ENCODE data around the gene LRPAP1.

The LRPAP1 gene

GRCh38 chr4:3485011-3485791, 47.0 kb downstream of the LRPAP1 start:
- DNase-seq (ENCODE audit: low read depth, low spot score) = no peak
- Histone ChIP-seq H3K4me3 (ENCODE audit: insufficient read length, low read depth) (no peak overlapping the region), H3K4me1 (ENCODE audit: insufficient read depth, insufficient read length) (peaks cover 63% of the 10 kb centered on the region), H3K9me3 (ENCODE audit: insufficient read depth, low read length) (no peaks in the 10 kb centered on the region), H3K9ac (ENCODE audit: insufficient read length, low read depth) (peak overlapping the region; percentile 56), H3K36me3 (ENCODE audit: insufficient read depth, insufficient read length, low read length) (no peaks in the 10 kb centered on the region), H3K27me3 (ENCODE audit: insufficient read depth, insufficient read length) (peaks cover 89% of the 10 kb centered on the region)
- TF ChIP-seq ZNF274 (IDR thresholded peaks at IDR 0.05; ENCODE audit: low read depth, low read length) (no peak), SUZ12 (IDR thresholded peaks at IDR 0.05; ENCODE audit: extremely low read depth, insufficient read depth, insufficient read length) (no peak), YY1 (IDR thresholded peaks at IDR 0.05; ENCODE audit: insufficient read depth, insufficient read length) (no peak)

DNA sequence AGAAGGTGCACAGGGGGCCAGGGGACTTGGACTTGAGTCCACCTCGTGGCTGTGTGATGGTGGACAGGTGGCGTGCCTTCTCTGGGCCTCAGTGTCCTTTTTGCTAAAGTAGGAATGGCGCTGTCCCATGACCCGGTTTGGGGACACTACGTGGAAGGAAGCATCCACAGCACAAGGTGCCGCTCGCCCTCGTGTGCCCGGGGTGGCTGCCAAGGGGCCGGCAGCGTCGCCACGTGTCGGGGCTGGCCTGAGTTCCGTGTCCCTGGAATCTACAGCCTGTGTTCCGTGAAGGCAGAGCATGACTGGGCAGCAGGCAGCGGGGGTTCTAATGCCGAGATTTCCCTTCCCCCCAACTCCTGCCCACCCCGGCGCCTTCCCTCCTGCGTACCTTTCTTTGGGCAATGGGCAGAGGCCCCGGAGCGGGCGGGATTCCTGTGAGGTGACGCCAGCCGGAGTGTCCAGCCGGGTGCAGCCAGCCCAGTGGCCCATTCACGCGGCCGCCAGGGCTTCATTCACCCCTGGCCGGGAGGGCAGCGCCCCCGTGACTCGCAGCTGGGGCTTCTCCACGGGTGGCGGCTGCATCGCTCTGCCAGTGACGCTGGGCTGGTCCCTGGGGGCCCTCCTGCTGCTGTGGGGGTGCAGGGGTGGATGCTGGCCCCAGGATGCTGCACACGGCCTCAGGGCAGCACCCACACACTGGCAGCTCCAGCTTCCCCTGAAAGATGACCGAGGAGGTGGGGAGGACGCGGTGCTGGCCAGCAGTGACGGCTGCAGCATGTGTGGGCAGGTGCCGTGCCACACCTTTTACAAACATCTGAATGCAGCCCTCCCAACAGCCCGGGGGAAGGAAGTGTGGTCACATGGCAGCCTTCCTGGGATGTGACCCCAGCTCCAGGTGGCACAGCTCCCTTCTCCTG, 47.9 kb downstream of the LRPAP1 start:
- H3K4me3 ChIP-seq (ENCODE audit: insufficient read length, low read depth) = no peak overlapping the region
- H3K9me3 ChIP-seq (ENCODE audit: insufficient read depth, low read length) = no peaks in the 10 kb centered on the region
- no peaks in the 10 kb centered on the region for H3K36me3 ChIP-seq (ENCODE audit: insufficient read depth, insufficient read length, low read length)
- H3K9ac ChIP-seq (ENCODE audit: insufficient read length, low read depth) = peak overlapping the region; percentile 56
- H3K27me3 ChIP-seq (ENCODE audit: insufficient read depth, insufficient read length) = peaks cover 83% of the 10 kb centered on the region
- peaks cover 67% of the 10 kb centered on the region for H3K4me1 ChIP-seq (ENCODE audit: insufficient read depth, insufficient read length)
- DNase-seq (ENCODE audit: low read depth, low spot score) = no peak
- TF ChIP-seq YY1 (IDR thresholded peaks at IDR 0.05; ENCODE audit: insufficient read depth, insufficient read length) (no peak), ZNF274 (IDR thresholded peaks at IDR 0.05; ENCODE audit: low read depth, low read length) (no peak), SUZ12 (IDR thresholded peaks at IDR 0.05; ENCODE audit: extremely low read depth, insufficient read depth, insufficient read length) (no peak)

DNA sequence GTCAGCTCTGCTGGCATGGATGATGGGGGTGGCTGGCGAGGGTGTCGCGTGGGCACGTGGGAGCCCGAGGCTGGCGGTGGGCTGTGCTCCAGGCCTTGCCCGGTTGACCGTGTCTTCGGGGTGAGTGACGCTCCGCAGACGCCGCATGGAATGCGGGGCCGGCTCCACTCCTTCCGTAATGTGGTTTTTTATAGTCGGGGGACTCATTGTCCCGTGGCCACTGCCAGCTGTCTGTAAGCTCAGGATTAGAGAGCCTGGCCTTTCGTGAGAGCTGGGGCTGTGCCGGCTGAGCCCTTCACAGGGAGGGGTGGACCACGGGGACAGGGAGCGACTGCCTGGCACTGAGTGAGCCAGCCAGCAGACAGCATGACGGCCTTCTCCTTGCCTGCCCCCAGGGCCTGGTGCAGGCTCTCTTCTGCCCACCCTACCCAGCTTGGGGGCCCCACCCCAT, 48.7 kb downstream of the LRPAP1 start:
- H3K36me3 ChIP-seq (ENCODE audit: insufficient read depth, insufficient read length, low read length) = no peaks in the 10 kb centered on the region
- H3K4me3 ChIP-seq (ENCODE audit: insufficient read length, low read depth) = no peak overlapping the region
- no peak for DNase-seq (ENCODE audit: low read depth, low spot score)
- peaks cover 83% of the 10 kb centered on the region for H3K27me3 ChIP-seq (ENCODE audit: insufficient read depth, insufficient read length)
- no peak for TF ChIP-seq ZNF274 (IDR thresholded peaks at IDR 0.05; ENCODE audit: low read depth, low read length)
- no peak for TF ChIP-seq YY1 (IDR thresholded peaks at IDR 0.05; ENCODE audit: insufficient read depth, insufficient read length)
- TF ChIP-seq SUZ12 (IDR thresholded peaks at IDR 0.05; ENCODE audit: extremely low read depth, insufficient read depth, insufficient read length) = no peak
- no peaks in the 10 kb centered on the region for H3K9me3 ChIP-seq (ENCODE audit: insufficient read depth, low read length)
- H3K9ac ChIP-seq (ENCODE audit: insufficient read length, low read depth) = no peak overlapping the region
- H3K4me1 ChIP-seq (ENCODE audit: insufficient read depth, insufficient read length) = peaks cover 71% of the 10 kb centered on the region

GRCh38 chr4:3482707-3483106, 49.5 kb downstream of the LRPAP1 start:
- no peak for DNase-seq (ENCODE audit: low read depth, low spot score)
- Histone ChIP-seq H3K9ac (ENCODE audit: insufficient read length, low read depth) (no peak overlapping the region), H3K4me1 (ENCODE audit: insufficient read depth, insufficient read length) (peaks cover 71% of the 10 kb centered on the region), H3K9me3 (ENCODE audit: insufficient read depth, low read length) (no peaks in the 10 kb centered on the region), H3K27me3 (ENCODE audit: insufficient read depth, insufficient read length) (peaks cover 83% of the 10 kb centered on the region), H3K36me3 (ENCODE audit: insufficient read depth, insufficient read length, low read length) (no peaks in the 10 kb centered on the region), H3K4me3 (ENCODE audit: insufficient read length, low read depth) (no peak overlapping the region)
- no peak for TF ChIP-seq YY1 (IDR thresholded peaks at IDR 0.05; ENCODE audit: insufficient read depth, insufficient read length)
- no peak for TF ChIP-seq SUZ12 (IDR thresholded peaks at IDR 0.05; ENCODE audit: extremely low read depth, insufficient read depth, insufficient read length)

DNA sequence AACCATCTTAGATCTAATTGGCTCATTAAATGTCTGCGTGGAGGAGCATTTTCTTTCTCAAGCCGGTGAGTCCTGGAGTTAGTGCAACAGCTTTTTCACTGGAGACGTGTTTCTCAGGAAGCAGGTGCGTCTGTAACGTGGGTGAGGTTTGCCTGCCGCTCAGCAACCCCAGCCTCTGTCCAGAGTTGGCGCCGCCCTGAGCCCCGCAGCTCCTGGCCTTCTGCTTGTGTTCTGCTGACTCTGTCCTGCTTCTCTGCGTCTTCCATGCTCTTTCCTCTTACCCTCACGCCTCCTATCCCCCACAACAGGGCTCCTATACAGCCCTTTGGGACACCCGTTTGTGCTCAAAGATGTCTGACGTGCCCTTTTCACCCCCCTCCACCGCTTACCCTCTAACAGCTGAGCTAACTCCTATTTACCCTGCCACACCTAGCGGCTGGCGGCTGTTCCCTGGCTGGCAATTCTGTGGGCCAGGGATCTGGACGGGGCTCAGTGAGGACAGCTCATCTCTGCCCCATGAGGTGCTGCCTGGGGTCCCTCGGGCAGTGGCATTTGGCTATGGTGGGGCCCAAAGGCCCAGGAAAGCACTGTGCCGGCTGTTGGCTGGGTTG, 50.3 kb downstream of the LRPAP1 start:
- no peak overlapping the region for H3K4me3 ChIP-seq (ENCODE audit: insufficient read length, low read depth)
- DNase-seq (ENCODE audit: low read depth, low spot score) = no peak
- no peaks in the 10 kb centered on the region for H3K36me3 ChIP-seq (ENCODE audit: insufficient read depth, insufficient read length, low read length)
- H3K9me3 ChIP-seq (ENCODE audit: insufficient read depth, low read length) = no peaks in the 10 kb centered on the region
- peaks cover 75% of the 10 kb centered on the region for H3K4me1 ChIP-seq (ENCODE audit: insufficient read depth, insufficient read length)
- peak overlapping the region; percentile 5 for H3K9ac ChIP-seq (ENCODE audit: insufficient read length, low read depth)
- H3K27me3 ChIP-seq (ENCODE audit: insufficient read depth, insufficient read length) = peaks cover 83% of the 10 kb centered on the region
- TF ChIP-seq SUZ12 (IDR thresholded peaks at IDR 0.05; ENCODE audit: extremely low read depth, insufficient read depth, insufficient read length) (no peak), YY1 (IDR thresholded peaks at IDR 0.05; ENCODE audit: insufficient read depth, insufficient read length) (no peak), ZNF274 (IDR thresholded peaks at IDR 0.05; ENCODE audit: low read depth, low read length) (no peak)

DNA sequence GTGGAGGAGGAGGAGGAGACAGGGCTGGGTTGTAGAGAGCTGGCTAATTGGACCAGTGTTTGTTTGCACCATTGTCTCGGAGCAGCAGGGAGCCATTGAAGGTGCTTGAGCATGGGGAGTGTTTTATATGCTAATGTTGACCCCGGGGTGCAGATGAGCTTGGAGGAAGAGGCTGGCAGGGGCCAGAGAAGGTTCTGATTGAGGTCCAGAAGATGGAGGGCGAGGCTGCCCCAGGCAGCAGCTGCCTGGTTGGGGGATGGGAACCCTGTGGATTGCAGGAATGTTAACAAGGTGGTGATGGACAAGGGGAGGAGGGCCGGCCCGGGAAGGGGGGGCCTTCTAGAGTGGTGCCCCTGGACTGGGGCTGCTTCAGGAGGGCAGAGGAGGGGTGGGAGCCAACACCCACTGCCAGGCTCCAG, 51.1 kb downstream of the LRPAP1 start:
- H3K27me3 ChIP-seq (ENCODE audit: insufficient read depth, insufficient read length) = peaks cover 83% of the 10 kb centered on the region
- no peaks in the 10 kb centered on the region for H3K36me3 ChIP-seq (ENCODE audit: insufficient read depth, insufficient read length, low read length)
- TF ChIP-seq SUZ12 (IDR thresholded peaks at IDR 0.05; ENCODE audit: extremely low read depth, insufficient read depth, insufficient read length) (no peak), ZNF274 (IDR thresholded peaks at IDR 0.05; ENCODE audit: low read depth, low read length) (no peak), YY1 (IDR thresholded peaks at IDR 0.05; ENCODE audit: insufficient read depth, insufficient read length) (no peak)
- H3K9ac ChIP-seq (ENCODE audit: insufficient read length, low read depth) = peak overlapping the region; percentile 51
- H3K4me3 ChIP-seq (ENCODE audit: insufficient read length, low read depth) = no peak overlapping the region
- peaks cover 67% of the 10 kb centered on the region for H3K4me1 ChIP-seq (ENCODE audit: insufficient read depth, insufficient read length)
- H3K9me3 ChIP-seq (ENCODE audit: insufficient read depth, low read length) = no peaks in the 10 kb centered on the region
- DNase-seq (ENCODE audit: low read depth, low spot score) = peak; percentile 69

Data from NT2/D1 (cell line).